ENCODE data around the gene NOS1AP.

GRCh38 chr1:162371611-162372010 is 302.1 kb downstream of the NOS1AP start:
- TF ChIP-seq CTCF (conservative IDR thresholded peaks at IDR 0.05; ENCODE audit: low read depth, low read length) (no peak), EZH2 (IDR thresholded peaks at IDR 0.05; ENCODE audit: low read length, unreplicated experiment) (no peak), EZH2phosphoT487 (IDR thresholded peaks at IDR 0.05; ENCODE audit: borderline replicate concordance, low read length) (no peak)
